Ramos (cell line): ENCODE data around the gene ATG5.

Source experiments
- in situ Hi-C: fragments of 300-500 bp; cut with MboI; formaldehyde crosslinking; loops from one replicate; pipeline ENCODE4 v1.14.3; 2022; ENCODE audit warnings: low sequenced_read_pairs; ENCODE audit not compliant: unreplicated experiment

ATG5 gene

GRCh38 chr6:106325336-106326178, at the start of gene ATG5:
Gene ATG5 (minus strand): TSS chr6:106325760. CDS start chr6:106316208, 9,552 bp downstream.
- in situ Hi-C loops: loop anchor here (25.0 kb wide), 1 partner anchor 112 kb away; no protein-coding TSS in a partner anchor

GRCh38 chr6:106373502-106374239, 48.1 kb upstream of the ATG5 start:
- in situ Hi-C loops: no loop called here

- in situ Hi-C loops: no loop called here
Measured at GRCh38 chr6:106372838-106373501, 47.4 kb upstream of the ATG5 start.

GRCh38 chr6:106370639-106371038, 45.1 kb upstream of the ATG5 start:
- in situ Hi-C loops: no loop called here

GRCh38 chr6:106369739-106370138, 44.2 kb upstream of the ATG5 start:
- in situ Hi-C loops: no loop called here

GRCh38 chr6:106363401-106364138, 38.0 kb upstream of the ATG5 start:
- in situ Hi-C loops: no loop called here

- in situ Hi-C loops: no loop called here
Measured at GRCh38 chr6:106360989-106361430, 35.5 kb upstream of the ATG5 start.

- in situ Hi-C loops: no loop called here
Measured at GRCh38 chr6:106360410-106360988, 34.9 kb upstream of the ATG5 start, which contains the start of gene CRYBG1. Gene CRYBG1 (plus strand): TSS chr6:106360717. CDS start chr6:106360909, 192 bp downstream.

GRCh38 chr6:106359959-106360409, 34.4 kb upstream of the ATG5 start:
- in situ Hi-C loops: loop anchor here (10.0 kb wide), 1 partner anchor 215 kb away; no protein-coding TSS in a partner anchor

GRCh38 chr6:106356378-106356777, 30.8 kb upstream of the ATG5 start:
- in situ Hi-C loops: loop anchor here (10.0 kb wide), 1 partner anchor 218 kb away; no protein-coding TSS in a partner anchor

GRCh38 chr6:106347219-106347618, 21.7 kb upstream of the ATG5 start:
- in situ Hi-C loops: loop anchor here (10.0 to 25.0 kb wide), 2 partner anchors 90 to 648 kb away; no protein-coding TSS in a partner anchor

- in situ Hi-C loops: loop anchor here (10.0 to 25.0 kb wide), 3 partner anchors 98 to 655 kb away; no protein-coding TSS in a partner anchor
Measured at GRCh38 chr6:106339334-106340029, 13.9 kb upstream of the ATG5 start.

GRCh38 chr6:106334646-106335448, 9.3 kb upstream of the ATG5 start:
- in situ Hi-C loops: loop anchor here (10.0 to 25.0 kb wide), 2 partner anchors 102 to 230 kb away; no protein-coding TSS in a partner anchor

- in situ Hi-C loops: loop anchor here (25.0 kb wide), 1 partner anchor 112 kb away; no protein-coding TSS in a partner anchor
Measured at GRCh38 chr6:106324726-106325335, 729 bp downstream of the ATG5 start.

GRCh38 chr6:106321940-106322339, 3.6 kb downstream of the ATG5 start:
- in situ Hi-C loops: no loop called here

GRCh38 chr6:106318851-106319250, 6.7 kb downstream of the ATG5 start:
- in situ Hi-C loops: no loop called here

GRCh38 chr6:106318061-106318460, 7.5 kb downstream of the ATG5 start:
- in situ Hi-C loops: no loop called here
